ENCODE data around the gene NTHL1.
"Not testable (repeated sequence)": the region's sequence is repeated elsewhere in the genome, so short reads cannot be mapped to it uniquely, and the experiment has no call there.

The NTHL1 gene

GRCh38 chr16:2040041-2040786 is 7.4 kb downstream of the NTHL1 start:
- no peak for DNase-seq

DNA sequence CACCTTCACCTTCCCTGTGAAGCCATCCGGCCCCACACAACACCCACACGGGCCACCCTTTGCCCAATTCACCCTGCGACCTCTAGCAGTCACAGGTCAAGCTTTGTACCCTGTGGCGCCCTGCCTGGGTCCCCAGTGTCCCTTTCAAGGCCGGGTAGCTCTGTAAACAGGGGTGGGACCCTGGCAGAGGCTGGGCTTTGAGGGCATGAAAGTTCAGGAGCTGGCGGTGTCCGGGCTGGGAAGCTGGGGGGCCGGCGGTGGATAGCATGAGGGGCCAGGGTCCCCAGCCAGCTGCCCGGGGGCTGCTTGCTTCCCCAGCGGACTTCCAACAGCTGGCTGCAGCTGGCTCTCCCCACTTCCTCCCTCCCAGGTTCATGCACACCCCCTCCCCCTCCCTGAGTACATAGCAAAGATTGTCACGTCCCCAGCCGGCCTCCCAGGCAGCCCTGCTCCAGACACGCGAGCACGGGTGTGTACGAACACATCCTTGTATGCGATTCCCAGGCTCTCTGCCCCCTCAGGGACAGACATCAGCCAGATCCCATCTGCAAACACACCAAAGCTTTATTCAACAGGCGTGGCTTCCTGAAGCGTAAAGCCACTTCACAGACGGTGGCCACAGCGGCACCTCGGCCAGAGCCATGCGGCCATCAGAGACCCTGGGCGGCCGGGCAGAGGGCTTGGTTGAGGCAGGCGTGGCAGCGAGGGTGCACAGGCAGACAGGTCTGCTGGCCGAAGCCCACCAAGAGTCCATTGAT is 8.2 kb downstream of the NTHL1 start:
- no peak for DNase-seq

DNA sequence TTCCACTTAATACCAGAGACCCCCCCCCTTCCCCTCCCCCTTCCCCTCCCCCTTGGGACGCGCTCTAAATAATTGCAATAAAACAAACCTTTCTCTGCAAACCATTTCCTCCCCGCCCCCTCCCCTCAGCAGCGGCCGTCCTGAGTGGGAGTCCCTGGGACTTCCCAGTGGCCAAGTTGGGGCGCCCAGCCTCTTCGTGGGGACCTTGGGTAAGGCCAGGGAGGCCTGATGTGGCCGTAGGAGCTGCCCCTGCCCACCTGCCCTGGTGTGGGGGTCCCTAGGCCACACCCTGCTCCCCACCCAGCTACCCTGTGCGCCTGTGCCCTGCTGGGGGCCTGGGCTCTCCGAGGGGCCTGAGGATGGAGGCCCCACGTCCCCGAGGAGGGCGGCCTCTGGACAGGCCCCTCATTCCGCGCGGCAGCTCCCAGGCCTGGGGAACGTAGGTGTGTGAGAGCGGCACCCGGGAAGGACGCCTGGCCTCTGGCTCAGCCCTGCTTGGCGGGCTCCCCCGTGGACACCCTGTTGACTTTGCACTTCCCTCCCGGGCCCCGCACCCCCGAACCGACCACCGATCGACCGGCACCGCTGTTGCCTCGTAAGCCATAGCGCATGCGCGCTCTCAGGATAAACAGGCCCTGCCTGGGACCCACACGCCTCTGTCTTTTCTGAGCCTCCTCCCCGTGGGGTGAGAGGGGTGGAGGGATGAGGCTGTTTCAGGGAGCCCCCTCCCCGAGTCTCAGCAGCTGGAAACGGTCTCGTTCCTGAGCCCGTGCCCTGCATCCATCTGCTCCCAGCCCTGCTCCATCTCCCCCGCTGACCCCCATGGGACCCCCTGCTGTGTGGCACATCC is 9.0 kb downstream of the NTHL1 start:
- DNase-seq = no peak

- no peak for DNase-seq
Observed at GRCh38 chr16:2037647-2038381, 9.8 kb downstream of the NTHL1 start.

- no peak for DNase-seq
Observed at GRCh38 chr16:2037115-2037514, 10.5 kb downstream of the NTHL1 start.

- no peak for DNase-seq
Observed at GRCh38 chr16:2036200-2036966, 11.3 kb downstream of the NTHL1 start.

GRCh38 chr16:2035431-2036199 is 12.0 kb downstream of the NTHL1 start:
- no peak for DNase-seq

- DNase-seq = no peak
Observed at GRCh38 chr16:2034696-2035430, 12.8 kb downstream of the NTHL1 start.

DNA sequence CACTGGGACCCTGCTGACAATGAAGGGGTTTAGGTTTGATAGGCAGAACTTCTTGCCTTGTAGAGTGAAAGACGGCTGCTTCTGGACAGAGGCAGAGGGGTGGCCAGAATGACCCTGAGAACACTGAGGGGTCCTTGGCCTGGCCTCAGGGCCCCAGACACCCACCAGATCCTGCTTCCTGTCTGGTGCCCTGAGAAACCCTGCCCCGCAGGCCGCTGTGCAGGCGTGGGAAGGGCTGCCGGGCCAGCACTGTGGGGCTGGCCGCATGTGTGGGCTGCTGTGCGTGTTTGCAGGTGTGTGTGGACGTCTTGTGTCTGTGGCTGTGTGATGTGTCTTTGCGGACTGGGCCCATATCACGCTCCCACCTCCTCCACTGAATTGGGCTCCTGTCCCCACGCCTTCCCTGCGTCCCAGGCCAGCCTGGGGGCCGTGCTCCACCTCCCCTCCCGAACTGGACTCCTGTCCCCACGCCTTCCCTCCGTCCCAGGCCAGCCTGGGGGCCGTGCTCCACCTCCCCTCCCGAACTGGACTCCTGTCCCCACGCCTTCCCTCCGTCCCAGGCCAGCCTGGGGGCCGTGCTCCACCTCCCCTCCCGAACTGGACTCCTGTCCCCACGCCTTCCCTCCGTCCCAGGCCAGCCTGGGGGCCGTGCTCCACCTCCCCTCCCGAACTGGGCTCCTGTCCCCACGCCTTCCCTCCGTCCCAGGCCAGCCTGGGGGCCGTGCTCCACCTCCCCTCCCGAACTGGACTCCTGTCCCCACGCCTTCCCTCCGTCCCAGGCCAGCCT is 13.5 kb downstream of the NTHL1 start:
- not testable (repeated sequence) for DNase-seq

DNA sequence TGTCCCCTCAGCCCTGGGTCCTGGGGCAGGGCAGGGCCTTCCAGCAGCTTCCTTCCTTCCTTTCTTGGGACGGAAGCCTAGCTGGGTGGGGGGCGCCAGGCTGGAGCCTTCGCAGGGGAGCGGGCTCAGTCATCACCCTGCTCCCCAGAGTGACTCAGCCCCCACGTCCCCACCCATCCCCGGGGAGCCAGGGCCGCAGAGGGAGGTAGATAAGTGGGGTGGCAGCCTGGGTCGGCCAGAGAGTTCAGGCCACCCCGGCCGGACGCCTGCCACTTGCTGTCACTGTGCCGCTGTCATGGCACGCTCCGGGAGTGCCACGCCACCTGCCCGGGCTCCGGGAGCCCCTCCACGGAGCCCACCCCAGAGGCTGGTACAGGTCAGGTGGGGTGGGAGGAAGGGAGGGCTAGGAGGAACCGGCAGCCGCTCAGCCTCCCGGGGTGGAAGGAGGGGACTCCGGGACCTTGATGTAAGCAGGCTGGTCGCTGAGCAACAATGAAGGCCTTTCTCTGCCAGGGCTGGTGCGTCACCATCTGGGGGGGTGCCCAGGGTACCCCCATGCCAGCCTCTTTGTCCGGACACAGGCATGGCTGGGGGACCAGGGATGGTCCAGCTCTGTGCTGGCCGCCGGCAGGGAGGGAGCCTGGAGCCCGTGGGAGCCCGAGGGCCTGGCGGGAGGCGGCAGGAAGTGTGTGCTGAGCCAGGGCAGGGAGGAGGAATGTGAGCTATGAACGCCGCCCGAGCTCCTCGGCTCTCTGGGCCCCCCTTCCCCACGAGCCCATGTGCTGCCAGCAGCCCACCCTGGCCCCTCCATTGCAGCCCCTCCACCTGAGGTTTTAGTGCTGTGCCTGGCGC is 14.4 kb downstream of the NTHL1 start:
- DNase-seq = no peak

GRCh38 chr16:2032285-2033056 is 15.2 kb downstream of the NTHL1 start:
- no peak for DNase-seq

GRCh38 chr16:2031081-2031577 is 16.5 kb downstream of the NTHL1 start:
- DNase-seq = no peak

- DNase-seq = no peak
Observed at GRCh38 chr16:2030036-2030435, 17.6 kb downstream of the NTHL1 start.

GRCh38 chr16:2029350-2029749 is 18.3 kb downstream of the NTHL1 start:
- DNase-seq = no peak

DNA sequence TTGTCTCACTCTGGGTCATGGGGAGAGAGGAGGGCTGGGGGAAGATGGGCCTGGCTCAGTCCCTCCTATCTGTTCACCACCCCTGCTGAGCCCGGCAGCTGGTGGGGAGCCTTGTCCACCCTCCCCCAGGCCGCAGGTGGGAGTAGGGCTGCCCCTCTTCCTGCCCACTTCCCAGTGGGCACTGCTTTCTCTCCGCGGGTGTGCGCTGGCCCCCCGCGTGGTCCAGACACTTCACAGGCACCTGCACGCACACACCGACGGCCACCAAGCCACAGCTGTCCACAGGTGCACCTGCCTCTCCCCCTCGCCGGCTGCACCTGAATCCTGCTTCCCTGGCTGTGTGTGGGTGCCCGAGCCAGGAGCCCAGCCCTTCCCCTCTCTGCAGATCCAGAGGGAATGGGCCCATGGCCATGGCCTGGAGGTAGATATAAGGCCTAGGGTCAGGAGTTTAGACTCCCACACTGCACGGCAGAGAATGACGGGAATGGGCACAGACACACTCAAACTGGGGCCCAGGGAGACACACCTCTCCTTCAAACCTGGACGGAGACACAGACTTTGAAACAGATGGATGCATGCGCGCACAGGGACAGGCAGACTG is 18.9 kb downstream of the NTHL1 start:
- DNase-seq = no peak

GRCh38 chr16:2028146-2028545 is 19.5 kb downstream of the NTHL1 start:
- DNase-seq = no peak
